Measurements from ENCODE around the gene GSTO2.

The GSTO2 gene

GRCh38 chr10:104300002-104300735 is 31.2 kb downstream of the GSTO2 start:
- no peak for TF ChIP-seq CTCF (IDR thresholded peaks at IDR 0.05; ENCODE audit: low read length, missing control alignments)
- peak; percentile 100 for DNase-seq (ENCODE audit: low read depth)
- H3K4me3 ChIP-seq (replicated peaks; ENCODE audit: low read depth, low read length) = peak overlapping the region; percentile 49

GRCh38 chr10:104300736-104301292 is 31.8 kb downstream of the GSTO2 start:
- peak overlapping the region; percentile 39 for H3K4me3 ChIP-seq (replicated peaks; ENCODE audit: low read depth, low read length)
- peak; percentile 98 for DNase-seq (ENCODE audit: low read depth)
- TF ChIP-seq CTCF (IDR thresholded peaks at IDR 0.05; ENCODE audit: low read length, missing control alignments) = no peak

DNA sequence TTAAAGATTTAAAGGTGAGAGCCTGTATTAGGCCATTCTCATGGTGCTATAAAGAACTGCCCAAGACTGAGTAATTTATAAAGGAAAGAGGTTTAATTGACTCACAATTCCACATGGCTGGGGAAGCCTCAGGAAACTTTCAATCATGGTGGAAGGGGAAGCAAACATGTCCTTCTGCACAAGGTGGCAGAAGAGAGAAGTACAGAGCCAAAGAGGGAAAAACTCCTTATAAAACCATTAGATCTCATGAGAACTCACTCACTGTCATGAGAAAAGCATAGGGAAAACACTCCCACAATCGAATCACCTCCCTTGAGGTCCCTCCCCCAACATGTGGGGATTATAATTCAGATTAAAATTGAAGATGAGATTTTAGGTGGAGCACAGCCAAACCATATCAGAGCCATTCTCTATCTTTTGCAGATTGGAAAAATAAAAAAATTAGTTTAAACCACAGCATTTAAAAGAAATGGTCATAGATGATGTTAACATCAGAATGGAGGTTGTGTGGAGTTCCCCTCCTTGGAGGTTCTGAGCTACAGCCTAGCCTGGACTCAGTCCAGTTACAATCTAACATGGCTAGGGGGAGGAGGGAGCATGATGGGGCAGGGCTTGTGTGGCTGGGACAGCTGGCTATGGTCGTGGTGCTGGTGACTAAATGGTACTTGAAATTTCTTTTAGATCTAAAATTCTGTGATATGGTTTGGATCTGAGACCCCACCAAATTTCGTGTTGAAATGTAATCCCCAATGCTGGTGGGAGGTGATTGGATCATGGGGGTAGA is 33.1 kb downstream of the GSTO2 start:
- DNase-seq (ENCODE audit: low read depth) = no peak
- H3K4me3 ChIP-seq (replicated peaks; ENCODE audit: low read depth, low read length) = no peak overlapping the region
- TF ChIP-seq CTCF (IDR thresholded peaks at IDR 0.05; ENCODE audit: low read length, missing control alignments) = peak; percentile 12

DNA sequence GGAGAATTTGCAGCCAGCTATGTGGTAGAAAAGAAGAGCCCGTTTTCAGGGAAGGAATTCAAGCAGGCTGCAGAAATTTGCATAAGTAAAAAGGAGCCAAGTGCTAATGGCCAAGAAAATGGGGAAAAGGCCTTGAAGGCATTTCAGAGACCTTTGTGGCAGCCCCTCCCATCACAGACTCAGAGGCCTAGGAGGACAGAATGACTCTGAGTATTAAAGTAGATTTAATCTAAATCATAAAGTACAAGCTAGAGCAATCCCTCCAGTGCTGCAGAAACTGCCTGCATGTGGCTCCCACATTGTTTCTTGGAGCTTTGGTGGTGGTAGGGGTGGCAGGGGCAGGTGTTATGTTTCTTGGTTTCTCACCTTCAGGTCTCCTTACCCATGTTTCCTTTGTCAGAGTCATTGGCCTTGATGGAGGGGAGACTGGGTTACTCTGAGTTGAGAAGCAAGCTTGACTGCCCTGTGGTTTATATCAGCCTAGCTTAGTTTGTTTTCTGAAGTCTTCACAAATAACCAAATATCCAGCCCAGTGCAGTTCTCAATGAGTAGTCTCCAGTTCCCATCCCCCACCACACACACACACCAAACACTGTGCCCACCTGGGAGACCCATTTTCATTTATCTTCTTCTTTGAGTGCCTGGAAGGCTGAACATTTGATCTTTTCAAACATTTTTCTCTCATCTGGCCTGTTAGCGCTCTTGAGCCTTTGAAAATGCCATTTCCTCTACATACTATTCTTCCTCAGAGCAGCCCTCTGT is 34.8 kb downstream of the GSTO2 start:
- no peak for DNase-seq (ENCODE audit: low read depth)
- no peak overlapping the region for H3K4me3 ChIP-seq (replicated peaks; ENCODE audit: low read depth, low read length)
- no peak for TF ChIP-seq CTCF (IDR thresholded peaks at IDR 0.05; ENCODE audit: low read length, missing control alignments)

DNA sequence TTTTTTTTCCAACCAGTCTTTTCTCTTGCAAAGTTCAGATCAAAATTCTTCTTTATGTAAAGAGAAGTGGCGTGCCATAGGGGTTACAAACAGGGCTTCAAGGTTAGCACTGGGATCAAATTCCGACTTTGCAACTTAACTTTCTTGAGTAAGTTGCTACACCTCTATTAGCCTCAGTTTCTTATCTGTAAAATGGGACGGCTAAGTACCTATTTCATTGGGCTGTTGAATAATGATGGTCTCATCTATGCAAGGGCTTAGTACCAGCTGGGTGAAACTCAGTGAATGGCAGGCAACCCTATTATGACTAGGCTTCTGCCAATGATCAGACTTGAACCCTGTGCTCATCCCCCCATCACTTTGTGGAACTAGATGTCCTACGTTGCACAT is 35.4 kb downstream of the GSTO2 start:
- no peak for TF ChIP-seq CTCF (IDR thresholded peaks at IDR 0.05; ENCODE audit: low read length, missing control alignments)
- no peak overlapping the region for H3K4me3 ChIP-seq (replicated peaks; ENCODE audit: low read depth, low read length)
- no peak for DNase-seq (ENCODE audit: low read depth)

- no peak for TF ChIP-seq CTCF (IDR thresholded peaks at IDR 0.05; ENCODE audit: low read length, missing control alignments)
- DNase-seq (ENCODE audit: low read depth) = no peak
- no peak overlapping the region for H3K4me3 ChIP-seq (replicated peaks; ENCODE audit: low read depth, low read length)
These were observed 35.9 kb downstream of the GSTO2 start for GRCh38 chr10:104304927-104305326.

All from fibroblast of pulmonary artery (primary cell).